ENCODE measurements around the gene GPR37.

DNA sequence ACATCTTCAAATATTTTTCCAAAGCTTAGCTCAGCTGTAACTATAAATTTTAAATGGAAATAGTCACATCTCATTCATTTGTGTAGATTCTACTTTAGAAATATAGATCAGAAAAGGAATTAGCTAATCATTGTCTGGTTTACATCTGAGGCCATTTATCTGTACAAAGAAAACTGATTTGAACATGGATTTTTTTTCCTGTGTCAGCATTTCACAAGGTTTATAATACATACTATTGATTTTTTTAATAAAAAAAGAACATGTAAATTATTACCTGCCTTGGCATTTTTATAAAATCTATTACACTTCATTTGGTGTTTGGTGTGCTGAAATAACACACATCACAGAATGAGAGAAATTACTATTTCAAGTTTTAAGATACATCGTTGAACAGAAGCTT is 3.5 kb upstream of the GPR37 start:
- TF ChIP-seq, protein P1, sequence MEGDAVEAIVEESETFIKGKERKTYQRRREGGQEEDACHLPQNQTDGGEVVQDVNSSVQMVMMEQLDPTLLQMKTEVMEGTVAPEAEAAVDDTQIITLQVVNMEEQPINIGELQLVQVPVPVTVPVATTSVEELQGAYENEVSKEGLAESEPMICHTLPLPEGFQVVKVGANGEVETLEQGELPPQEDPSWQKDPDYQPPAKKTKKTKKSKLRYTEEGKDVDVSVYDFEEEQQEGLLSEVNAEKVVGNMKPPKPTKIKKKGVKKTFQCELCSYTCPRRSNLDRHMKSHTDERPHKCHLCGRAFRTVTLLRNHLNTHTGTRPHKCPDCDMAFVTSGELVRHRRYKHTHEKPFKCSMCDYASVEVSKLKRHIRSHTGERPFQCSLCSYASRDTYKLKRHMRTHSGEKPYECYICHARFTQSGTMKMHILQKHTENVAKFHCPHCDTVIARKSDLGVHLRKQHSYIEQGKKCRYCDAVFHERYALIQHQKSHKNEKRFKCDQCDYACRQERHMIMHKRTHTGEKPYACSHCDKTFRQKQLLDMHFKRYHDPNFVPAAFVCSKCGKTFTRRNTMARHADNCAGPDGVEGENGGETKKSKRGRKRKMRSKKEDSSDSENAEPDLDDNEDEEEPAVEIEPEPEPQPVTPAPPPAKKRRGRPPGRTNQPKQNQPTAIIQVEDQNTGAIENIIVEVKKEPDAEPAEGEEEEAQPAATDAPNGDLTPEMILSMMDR (IDR thresholded peaks at IDR 0.05; ENCODE audit: poor library complexity) = no peak
- TF ChIP-seq EZH2 (IDR thresholded peaks at IDR 0.05; ENCODE audit: borderline replicate concordance) (no peak), EZH2phosphoT487 (IDR thresholded peaks at IDR 0.05; ENCODE audit: low read depth, severe bottlenecking, unreplicated experiment) (no peak)
